NT2/D1 (cell line): Measurements from ENCODE around the gene PLEKHG7.

Experiments
- DNase-seq: peaks from one replicate; pipeline ENCODE4 v3.0.0-alpha.2; 2011; ENCODE audit warnings: low read depth, low spot score
- H3K27me3 ChIP-seq: 2 replicates; pipeline ENCODE4 v1.6.0; 2011; ENCODE audit warnings: mild to moderate bottlenecking; ENCODE audit not compliant: insufficient read length, insufficient read depth
- H3K36me3 ChIP-seq: 2 replicates; pipeline ENCODE4 v1.6.1; 2011; ENCODE audit warnings: mild to moderate bottlenecking, low read length, mixed read lengths; ENCODE audit not compliant: insufficient read depth, insufficient read length
- H3K4me1 ChIP-seq: 2 replicates; pipeline ENCODE4 v1.5.1; 2011; ENCODE audit not compliant: insufficient read depth, insufficient read length
- H3K4me3 ChIP-seq: 2 replicates; pipeline ENCODE4 v1.5.1; 2011; ENCODE audit warnings: low read depth; ENCODE audit not compliant: insufficient read length
- H3K9ac ChIP-seq: 2 replicates; pipeline ENCODE4 v1.6.0; 2011; ENCODE audit warnings: low read depth; ENCODE audit not compliant: insufficient read length
- H3K9me3 ChIP-seq: 2 replicates; pipeline ENCODE4 v1.5.1; 2011; ENCODE audit warnings: mild to moderate bottlenecking, low read length; ENCODE audit not compliant: insufficient read depth
- SUZ12 ChIP-seq: IDR thresholded peaks from 2 replicates; pipeline ENCODE4 v1.6.1; 2011; ENCODE audit not compliant: insufficient read length, insufficient read depth; ENCODE audit errors: extremely low read depth
- YY1 ChIP-seq: IDR thresholded peaks from 2 replicates; pipeline ENCODE4 v1.6.1; 2011; ENCODE audit not compliant: insufficient read length, insufficient read depth
- ZNF274 ChIP-seq: IDR thresholded peaks from 2 replicates; pipeline ENCODE4 v1.6.1; 2011; ENCODE audit warnings: mild to moderate bottlenecking, low read depth, low read length

The PLEKHG7 gene

GRCh38 chr12:92706594-92706993 lies 3.8 kb downstream of the PLEKHG7 start:
- H3K9ac ChIP-seq: no peak overlapping the region
- no peak for DNase-seq
- TF ChIP-seq SUZ12: no peak
- no peak for TF ChIP-seq YY1
- TF ChIP-seq ZNF274: no peak

GRCh38 chr12:92707926-92708325 lies 5.1 kb downstream of the PLEKHG7 start:
- TF ChIP-seq SUZ12 (no peak), ZNF274 (no peak), YY1 (no peak)
- Histone ChIP-seq H3K4me1 (no peaks in the 10 kb centered on the region), H3K36me3 (no peaks in the 10 kb centered on the region), H3K9ac (no peak overlapping the region), H3K4me3 (no peak overlapping the region), H3K9me3 (0 out of 2 replicates have a peak, but pooled peaks cover under 1% of the 10 kb centered on the region), H3K27me3 (no peaks in the 10 kb centered on the region)
- DNase-seq: no peak

More at GRCh38 chr12:92706594-92706993, 3.8 kb downstream of the PLEKHG7 start:
- no peaks in the 10 kb centered on the region for H3K9me3 ChIP-seq
- no peaks in the 10 kb centered on the region for H3K36me3 ChIP-seq
- H3K4me1 ChIP-seq: no peaks in the 10 kb centered on the region
- H3K4me3 ChIP-seq: no peak overlapping the region
- H3K27me3 ChIP-seq: no peaks in the 10 kb centered on the region

- no peak overlapping the region for H3K9ac ChIP-seq
- no peaks in the 10 kb centered on the region for H3K27me3 ChIP-seq
- TF ChIP-seq SUZ12: no peak
- no peak for TF ChIP-seq ZNF274
- no peaks in the 10 kb centered on the region for H3K36me3 ChIP-seq
- H3K9me3 ChIP-seq: 0 out of 2 replicates have a peak, but pooled peaks cover 7% of the 10 kb centered on the region
- DNase-seq: no peak
- no peaks in the 10 kb centered on the region for H3K4me1 ChIP-seq
- H3K4me3 ChIP-seq: no peak overlapping the region
Observed at GRCh38 chr12:92715625-92716024, 12.8 kb downstream of the PLEKHG7 start.

GRCh38 chr12:92717202-92717601 lies 14.4 kb downstream of the PLEKHG7 start:
- 0 out of 2 replicates have a peak, but pooled peaks cover 7% of the 10 kb centered on the region for H3K9me3 ChIP-seq
- TF ChIP-seq ZNF274: no peak
- no peak for TF ChIP-seq YY1
- no peak for TF ChIP-seq SUZ12
- no peak overlapping the region for H3K9ac ChIP-seq
- no peaks in the 10 kb centered on the region for H3K36me3 ChIP-seq
- H3K27me3 ChIP-seq: no peaks in the 10 kb centered on the region
- H3K4me3 ChIP-seq: no peak overlapping the region
- no peaks in the 10 kb centered on the region for H3K4me1 ChIP-seq
- no peak for DNase-seq

GRCh38 chr12:92718483-92718990 lies 15.7 kb downstream of the PLEKHG7 start:
- no peak for DNase-seq
- TF ChIP-seq ZNF274: no peak
- TF ChIP-seq YY1: no peak
- TF ChIP-seq SUZ12: no peak
- H3K9me3 ChIP-seq: 0 out of 2 replicates have a peak, but pooled peaks cover 2% of the 10 kb centered on the region
- no peaks in the 10 kb centered on the region for H3K27me3 ChIP-seq
- no peak overlapping the region for H3K4me3 ChIP-seq
- H3K36me3 ChIP-seq: no peaks in the 10 kb centered on the region
- H3K9ac ChIP-seq: no peak overlapping the region
- no peaks in the 10 kb centered on the region for H3K4me1 ChIP-seq

- DNase-seq: no peak
- Histone ChIP-seq H3K9me3 (peaks cover 13% of the 10 kb centered on the region), H3K4me3 (no peak overlapping the region), H3K27me3 (no peaks in the 10 kb centered on the region), H3K36me3 (no peaks in the 10 kb centered on the region), H3K4me1 (no peaks in the 10 kb centered on the region), H3K9ac (no peak overlapping the region)
- TF ChIP-seq YY1: no peak
- TF ChIP-seq SUZ12: no peak
- no peak for TF ChIP-seq ZNF274
Observed at GRCh38 chr12:92719674-92720073, 16.9 kb downstream of the PLEKHG7 start.

- no peak for DNase-seq
- Histone ChIP-seq H3K9ac (no peak overlapping the region), H3K27me3 (no peaks in the 10 kb centered on the region), H3K4me1 (no peaks in the 10 kb centered on the region), H3K36me3 (no peaks in the 10 kb centered on the region), H3K9me3 (peaks cover 21% of the 10 kb centered on the region), H3K4me3 (no peak overlapping the region)
- TF ChIP-seq YY1: no peak
- no peak for TF ChIP-seq ZNF274
- TF ChIP-seq SUZ12: no peak
Observed at GRCh38 chr12:92721130-92721529, 18.3 kb downstream of the PLEKHG7 start.
